Right lobe of liver (tissue), 6 donors: ENCODE results near the gene TPRKB. TPM values are rescaled to one million over a fixed set of nuclear protein-coding genes. Genes with fewer than 3 reads are reported as not detected.
"Not testable (repeated sequence)": the region's sequence is repeated elsewhere in the genome, so short reads cannot be mapped to it uniquely, and the experiment has no call there.

Source experiments
- ATAC-seq, 4 donors: fragments of 200-7000 bp; cut with Tn5 transposase; one replicate each; pipeline ENCODE4 v1.9.1; 2020; ENCODE audit warnings: mild to moderate bottlenecking in 4 of 4, moderate library complexity in 4 of 4
- DNase-seq, 3 donors: peaks; one replicate each; pipeline ENCODE4 v3.0.0-alpha.2; 2020
- H3K27ac ChIP-seq, 3 donors: fragments of 200-600 bp; one replicate each; pipeline ENCODE4 v1.8.0; 2022
- H3K27me3 ChIP-seq, 2 donors: fragments of 200-600 bp; one replicate each; pipeline ENCODE4 v1.8.0; 2022
- H3K36me3 ChIP-seq, 4 donors: fragments of 200-600 bp; sonication (generic) in 1 of 4; one replicate each; pipeline versions ENCODE4 v1.5.1 to v1.8.0; 2017 to 2022; ENCODE audit warnings: control low read depth in 1 of 4
- H3K4me1 ChIP-seq, 4 donors: fragments of 200-600 bp; sonication (generic) in 1 of 4; one replicate each; pipeline versions ENCODE4 v1.5.1 to v1.8.0; 2017 to 2022; ENCODE audit warnings: control low read depth in 1 of 4
- H3K4me3 ChIP-seq, 3 donors: fragments of 200-600 bp; one replicate each; pipeline ENCODE4 v1.8.0; 2022
- H3K9me3 ChIP-seq, 4 donors: fragments of 200-600 bp; sonication (generic) in 1 of 4; one replicate each; pipeline versions ENCODE4 v1.5.1 to v1.8.0; 2017 to 2022; ENCODE audit warnings: control low read depth in 1 of 4
- CTCF ChIP-seq, 4 donors: fragments of 200-600 bp in 3 of 4; fragments of 450-650 bp in 1 of 4; IDR thresholded peaks; one replicate each; pipeline versions ENCODE4 v1.5.1 to v1.8.0; 2016 to 2022; ENCODE audit warnings: antibody characterized with exemption in 4 of 4, mild to moderate bottlenecking in 2 of 4
- POLR2A ChIP-seq: fragments of 450-650 bp; IDR thresholded peaks from one replicate; pipeline ENCODE4 v1.6.1; 2017; ENCODE audit warnings: antibody characterized with exemption, mild to moderate bottlenecking
- WGBS: methylation state at CpG from one replicate; pipeline ENCODE4 v1.1.6; 2018; ENCODE audit warnings: low coverage, low lambda C conversion rate; ENCODE audit not compliant: insufficient coverage; ENCODE audit errors: missing lambda C conversion rate; 5-methylcytosine and 5-hydroxymethylcytosine counted together
- intact Hi-C, 2 donors: fragments of 100-400 bp; cut with DNase I; formaldehyde crosslinking; loops; one replicate each; pipeline versions ENCODE4 v1.11.2 to v1.14.1; 2022
- total RNA-seq, 6 experiments: library from RNA; depleted of rRNA in 2 of 6; stranded (reverse); fragments of >200 nt in 2 of 6; fragmentation: NEBNext Ultra II Directional in 3 of 6; extraction: Animal tissue kit (Norgen Biotek cat#: 25700) in 3 of 6; gene quantifications; one replicate each; pipeline versions ENCODE4 v1.1.0 to v1.2.4, GENCODE V29; 2016 to 2023
- donor health status: DM: no; HTN: yes; CAD: no.
- donor health status: DM: no; HTN: no; CAD: no.
- donor health status: DM: no; HTN: no; CAD: no.
- donor health status: DM: no; HTN: yes; CAD: no.
- donor health status: DM: no; HTN: yes; CAD: no.

Gene TPRKB
- total RNA-seq, 6 experiments from 2014 or later: 6.9 to 19.8 (median 11.5) TPM

- no peaks in the 10 kb centered on the region for H3K36me3 ChIP-seq
- H3K27me3 ChIP-seq: no peaks in the 10 kb centered on the region
- H3K27ac ChIP-seq: no peak overlapping the region
- DNase-seq (no peak), ATAC-seq (no peak)
- TF ChIP-seq CTCF (IDR thresholded peaks at IDR 0.05) (no peak), POLR2A (no peak)
- peaks cover 0 to 38% (median 15%) of the 10 kb centered on the region in 4 donors for H3K4me1 ChIP-seq
- WGBS: no CpG with 5 or more reads among the region's 1 CpG
- intact Hi-C loops: no loop called here
- no peak overlapping the region for H3K4me3 ChIP-seq
- no peaks in the 10 kb centered on the region for H3K9me3 ChIP-seq
Measured at GRCh38 chr2:73698101-73698500, 39.0 kb downstream of the TPRKB start.

- WGBS: 65% methylated on average over 2 of the region's 3 CpGs
- H3K27ac ChIP-seq: no peak overlapping the region
Measured at GRCh38 chr2:73697606-73698005, 39.5 kb downstream of the TPRKB start.

GRCh38 chr2:73696985-73697384 lies 40.2 kb downstream of the TPRKB start:
- H3K27me3 ChIP-seq, H3K9me3 ChIP-seq, DNase-seq, H3K4me3 ChIP-seq, intact Hi-C loops, ATAC-seq, H3K27ac ChIP-seq, H3K36me3 ChIP-seq: not testable (repeated sequence)
- WGBS: 83% methylated on average over 1 of the region's 1 CpG
- H3K4me1 ChIP-seq: peaks cover 0 to 27% (median 12%) of the 10 kb centered on the region in 4 donors

More at GRCh38 chr2:73697606-73698005, 39.5 kb downstream of the TPRKB start:
- ATAC-seq (no peak), DNase-seq (no peak)
- Histone ChIP-seq H3K36me3 (no peaks in the 10 kb centered on the region), H3K27me3 (no peaks in the 10 kb centered on the region), H3K4me1 (peaks cover 0 to 33% (median 15%) of the 10 kb centered on the region in 4 donors), H3K9me3 (no peaks in the 10 kb centered on the region), H3K4me3 (no peak overlapping the region)
- TF ChIP-seq CTCF (IDR thresholded peaks at IDR 0.05) (no peak), POLR2A (no peak)
- intact Hi-C loops: no loop called here

GRCh38 chr2:73696521-73696920 lies 40.6 kb downstream of the TPRKB start:
- not testable (repeated sequence) for H3K27ac ChIP-seq

GRCh38 chr2:73690372-73691088 lies 46.6 kb downstream of the TPRKB start:
- H3K27me3 ChIP-seq, H3K9me3 ChIP-seq, H3K36me3 ChIP-seq, H3K27ac ChIP-seq, DNase-seq, intact Hi-C loops, H3K4me1 ChIP-seq, H3K4me3 ChIP-seq: not testable (repeated sequence)
- ATAC-seq: peak; percentile 75 to 82 (median 81)
- TF ChIP-seq CTCF (IDR thresholded peaks at IDR 0.05): peak; percentile 38 to 63 (median 49)
- 37% methylated on average over 4 of the region's 4 CpGs for WGBS

More at GRCh38 chr2:73696521-73696920, 40.6 kb downstream of the TPRKB start:
- H3K36me3 ChIP-seq, DNase-seq, ATAC-seq, intact Hi-C loops, H3K27me3 ChIP-seq, H3K9me3 ChIP-seq, H3K4me3 ChIP-seq: not testable (repeated sequence)
- peaks cover 0 to 22% (median 9%) of the 10 kb centered on the region in 4 donors for H3K4me1 ChIP-seq
- 75% methylated on average over 3 of the region's 3 CpGs for WGBS

GRCh38 chr2:73688494-73688893 lies 48.7 kb downstream of the TPRKB start:
- intact Hi-C loops, H3K9me3 ChIP-seq, H3K4me3 ChIP-seq, H3K27me3 ChIP-seq, H3K4me1 ChIP-seq, DNase-seq, H3K27ac ChIP-seq, H3K36me3 ChIP-seq, ATAC-seq: not testable (repeated sequence)
- WGBS: 94% methylated on average over 3 of the region's 5 CpGs
